Smooth muscle cell (in vitro differentiated cells): ENCODE measurements around the gene SPTLC3. TPM values are rescaled to one million over a fixed set of nuclear protein-coding genes. Genes with fewer than 3 reads are reported as not detected.

ENCODE experiments used
- DNase-seq: peaks from one replicate; lab custom pipeline; 2025; ENCODE audit not compliant: unreplicated experiment; lab: John Stamatoyannopoulos, UW
- H2AFZ ChIP-seq: fragments of 200-600 bp; sonication (generic); 2 replicates; pipeline ENCODE4 v1.6.0; 2016; ENCODE audit warnings: antibody characterized with exemption, low read depth, mild to moderate bottlenecking
- H3F3A ChIP-seq: fragments of 200-600 bp; sonication (generic); 2 replicates; pipeline ENCODE4 v1.6.0; 2017; ENCODE audit warnings: antibody characterized with exemption, low read depth
- H3K27ac ChIP-seq: fragments of 200-600 bp; sonication (generic); 2 replicates; pipeline ENCODE4 v1.5.1; 2016; ENCODE audit warnings: low read depth, mild to moderate bottlenecking
- H3K27me3 ChIP-seq: fragments of 200-600 bp; sonication (generic); 2 replicates; pipeline ENCODE4 v1.6.1; 2016; ENCODE audit warnings: low read depth, mild to moderate bottlenecking
- H3K36me3 ChIP-seq: fragments of 200-600 bp; sonication (generic); 2 replicates; pipeline ENCODE4 v1.5.1; 2016; ENCODE audit warnings: low read depth
- H3K4me1 ChIP-seq: fragments of 200-600 bp; sonication (generic); 2 replicates; pipeline ENCODE4 v1.5.1; 2016; ENCODE audit warnings: low read depth
- H3K4me2 ChIP-seq: fragments of 200-600 bp; sonication (generic); 2 replicates; pipeline ENCODE4 v1.6.0; 2016; ENCODE audit warnings: mild to moderate bottlenecking
- H3K4me3 ChIP-seq: fragments of 200-600 bp; sonication (generic); 2 replicates; pipeline ENCODE4 v1.5.1; 2016; ENCODE audit warnings: mild to moderate bottlenecking
- H3K79me2 ChIP-seq: fragments of 200-600 bp; sonication (generic); 2 replicates; pipeline ENCODE4 v1.6.0; 2016; ENCODE audit warnings: low read depth, mild to moderate bottlenecking
- H3K9ac ChIP-seq: fragments of 200-600 bp; sonication (generic); 2 replicates; pipeline ENCODE4 v1.6.0; 2016; ENCODE audit warnings: low read depth
- H3K9me3 ChIP-seq: fragments of 200-600 bp; sonication (generic); replicated peaks from 2 replicates; pipeline ENCODE4 v1.5.1; 2016; ENCODE audit warnings: low read depth
- H4K20me1 ChIP-seq: fragments of 200-600 bp; sonication (generic); 2 replicates; pipeline ENCODE4 v1.6.0; 2016; ENCODE audit warnings: low read depth
- CTCF ChIP-seq: fragments of 200-600 bp; sonication (generic); IDR thresholded peaks from 2 replicates; pipeline ENCODE4 v1.5.1; 2017; ENCODE audit warnings: borderline replicate concordance, mild to moderate bottlenecking, antibody characterized with exemption; ENCODE audit not compliant: insufficient read depth, poor library complexity, severe bottlenecking
- WGBS: methylation state at CpG from one replicate; pipeline ENCODE4 v1.1.7; 2016; ENCODE audit warnings: low lambda C conversion rate; 5-methylcytosine and 5-hydroxymethylcytosine counted together
- polyA plus RNA-seq: library from polyadenylated mRNA; unstranded; fragments of >200 nt; fragmentation: Nextera tagmentation; extraction: Ambion mirVana; gene quantifications from 2 replicates; pipeline ENCODE4 v1.2.1, GENCODE V29; 2016
- total RNA-seq: library from RNA; depleted of rRNA; stranded (reverse); fragments of >200 nt; gene quantifications from 2 replicates; pipeline ENCODE4 v1.2.3, GENCODE V29; 2014

SPTLC3 gene
- total and polyA plus RNA-seq, 2 experiments from 2014 or later, result 2.5 to 34.9 TPM

GRCh38 chr20:13054011-13054410, 45.2 kb downstream of the SPTLC3 start:
- DNase-seq, result no peak
- Histone ChIP-seq H3K27me3 (no peaks in the 10 kb centered on the region), H3K9me3 (no peaks in the 10 kb centered on the region), H3K27ac (no peak overlapping the region), H3K4me1 (no peaks in the 10 kb centered on the region), H2AFZ (no peak overlapping the region), H3F3A (no peaks in the 10 kb centered on the region), H3K36me3 (no peaks in the 10 kb centered on the region), H4K20me1 (no peaks in the 10 kb centered on the region), H3K79me2 (no peaks in the 10 kb centered on the region), H3K4me3 (no peak overlapping the region), H3K9ac (no peak overlapping the region), H3K4me2 (no peak overlapping the region)
- 58% methylated on average over 3 of the region's 3 CpGs for WGBS
- TF ChIP-seq CTCF, result no peak

GRCh38 chr20:13058666-13059389, 50.1 kb downstream of the SPTLC3 start:
- Histone ChIP-seq H3K79me2 (no peaks in the 10 kb centered on the region), H3K4me3 (no peak overlapping the region), H3K27ac (no peak overlapping the region), H4K20me1 (no peaks in the 10 kb centered on the region), H3K4me2 (no peak overlapping the region), H3K36me3 (no peaks in the 10 kb centered on the region), H2AFZ (no peak overlapping the region), H3K27me3 (no peaks in the 10 kb centered on the region), H3F3A (no peaks in the 10 kb centered on the region), H3K9ac (no peak overlapping the region), H3K4me1 (no peaks in the 10 kb centered on the region), H3K9me3 (no peaks in the 10 kb centered on the region)
- no peak for TF ChIP-seq CTCF
- WGBS, result 87% methylated on average over 9 of the region's 9 CpGs
- DNase-seq, result no peak

- no peak overlapping the region for H3K4me2 ChIP-seq
- DNase-seq, result no peak
- H3K9me3 ChIP-seq, result no peaks in the 10 kb centered on the region
- H4K20me1 ChIP-seq, result no peaks in the 10 kb centered on the region
- H3K4me3 ChIP-seq, result no peak overlapping the region
- no peaks in the 10 kb centered on the region for H3K36me3 ChIP-seq
- H3K27ac ChIP-seq, result no peak overlapping the region
- no peak overlapping the region for H3K9ac ChIP-seq
- WGBS, result 64% methylated on average over 7 of the region's 7 CpGs
- H3K79me2 ChIP-seq, result no peaks in the 10 kb centered on the region
- H2AFZ ChIP-seq, result no peak overlapping the region
- no peaks in the 10 kb centered on the region for H3K27me3 ChIP-seq
- no peak for TF ChIP-seq CTCF
- H3F3A ChIP-seq, result no peaks in the 10 kb centered on the region
- H3K4me1 ChIP-seq, result no peaks in the 10 kb centered on the region
Measured at GRCh38 chr20:13059398-13060136, 50.8 kb downstream of the SPTLC3 start.
